ENCODE data around the gene KRT33A.
"Not testable (repeated sequence)": the region's sequence is repeated elsewhere in the genome, so short reads cannot be mapped to it uniquely, and the experiment has no call there.

DNA sequence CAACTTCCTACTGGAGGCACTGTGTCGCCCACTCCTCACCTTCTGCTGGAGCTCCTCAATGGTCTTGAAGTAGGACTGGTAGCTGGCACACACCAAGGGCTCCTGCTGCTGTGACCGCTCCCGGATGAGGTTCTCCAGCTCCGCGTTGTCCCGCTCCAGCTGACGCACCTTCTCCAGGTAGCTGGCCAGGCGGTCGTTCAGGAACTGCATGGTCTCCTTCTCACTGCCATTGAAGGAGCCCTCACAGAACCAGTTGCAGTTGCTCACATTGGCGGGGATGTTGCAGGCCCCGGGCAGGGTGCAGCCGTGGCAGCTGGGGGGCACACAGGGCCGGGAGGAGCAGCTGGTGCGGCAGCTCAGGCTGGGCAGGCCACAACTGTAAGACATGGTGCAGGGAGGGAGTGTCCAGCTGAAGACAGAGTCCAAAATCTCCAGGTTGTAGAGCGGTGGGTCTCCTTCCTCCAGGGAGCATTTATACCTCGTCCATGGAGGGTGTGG lies at the start of gene KRT33A:
- TF ChIP-seq, protein P1, sequence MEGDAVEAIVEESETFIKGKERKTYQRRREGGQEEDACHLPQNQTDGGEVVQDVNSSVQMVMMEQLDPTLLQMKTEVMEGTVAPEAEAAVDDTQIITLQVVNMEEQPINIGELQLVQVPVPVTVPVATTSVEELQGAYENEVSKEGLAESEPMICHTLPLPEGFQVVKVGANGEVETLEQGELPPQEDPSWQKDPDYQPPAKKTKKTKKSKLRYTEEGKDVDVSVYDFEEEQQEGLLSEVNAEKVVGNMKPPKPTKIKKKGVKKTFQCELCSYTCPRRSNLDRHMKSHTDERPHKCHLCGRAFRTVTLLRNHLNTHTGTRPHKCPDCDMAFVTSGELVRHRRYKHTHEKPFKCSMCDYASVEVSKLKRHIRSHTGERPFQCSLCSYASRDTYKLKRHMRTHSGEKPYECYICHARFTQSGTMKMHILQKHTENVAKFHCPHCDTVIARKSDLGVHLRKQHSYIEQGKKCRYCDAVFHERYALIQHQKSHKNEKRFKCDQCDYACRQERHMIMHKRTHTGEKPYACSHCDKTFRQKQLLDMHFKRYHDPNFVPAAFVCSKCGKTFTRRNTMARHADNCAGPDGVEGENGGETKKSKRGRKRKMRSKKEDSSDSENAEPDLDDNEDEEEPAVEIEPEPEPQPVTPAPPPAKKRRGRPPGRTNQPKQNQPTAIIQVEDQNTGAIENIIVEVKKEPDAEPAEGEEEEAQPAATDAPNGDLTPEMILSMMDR (conservative IDR thresholded peaks at IDR 0.05; ENCODE audit: low read depth, low read length) = not testable (repeated sequence)
- not testable (repeated sequence) for TF ChIP-seq EZH2 (IDR thresholded peaks at IDR 0.05; ENCODE audit: borderline replicate concordance, low read depth, low read length, poor library complexity, severe bottlenecking)
